SU-DHL-6 (cell line): ENCODE results near the gene LASP1NB.

Experiments
- EZH2phosphoT487 ChIP-seq: fragments of 200-600 bp; sonication (generic), shearing (Covaris generic); conservative IDR thresholded peaks from 2 replicates; pipeline ENCODE4 v1.6.1; 2018; ENCODE audit warnings: mild to moderate bottlenecking, antibody characterized with exemption, low read length, moderate library complexity, mixed read lengths
- TF ChIP-seq, protein P1 (sequence below): fragments of 200-600 bp; sonication (generic); IDR thresholded peaks from one replicate; pipeline ENCODE4 v1.5.1; 2017; ENCODE audit warnings: antibody characterized with exemption, mild to moderate bottlenecking, low read length, moderate library complexity; ENCODE audit not compliant: insufficient read depth, poor library complexity, severe bottlenecking

DNA sequence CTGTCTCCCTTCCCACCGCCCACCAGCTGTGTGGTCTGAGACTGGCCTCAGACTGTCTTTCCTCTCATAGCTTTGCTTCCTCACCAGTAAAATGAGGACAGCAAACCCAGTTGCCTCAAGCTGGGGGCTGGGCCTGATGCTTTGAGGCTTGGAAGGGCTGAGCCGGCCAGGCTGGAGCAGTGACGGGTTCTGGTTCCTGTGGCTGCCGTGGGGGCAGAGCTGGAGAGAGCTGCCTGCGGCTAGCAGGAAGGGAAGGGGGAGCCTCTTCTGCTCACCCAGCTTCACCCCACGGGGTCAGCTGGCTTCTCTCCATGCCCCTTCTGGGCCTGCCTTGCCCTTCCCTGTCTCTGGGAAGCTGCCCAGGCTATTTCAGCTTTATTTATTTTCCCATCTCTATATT is 31.8 kb upstream of the LASP1NB start:
- TF ChIP-seq, protein P1, sequence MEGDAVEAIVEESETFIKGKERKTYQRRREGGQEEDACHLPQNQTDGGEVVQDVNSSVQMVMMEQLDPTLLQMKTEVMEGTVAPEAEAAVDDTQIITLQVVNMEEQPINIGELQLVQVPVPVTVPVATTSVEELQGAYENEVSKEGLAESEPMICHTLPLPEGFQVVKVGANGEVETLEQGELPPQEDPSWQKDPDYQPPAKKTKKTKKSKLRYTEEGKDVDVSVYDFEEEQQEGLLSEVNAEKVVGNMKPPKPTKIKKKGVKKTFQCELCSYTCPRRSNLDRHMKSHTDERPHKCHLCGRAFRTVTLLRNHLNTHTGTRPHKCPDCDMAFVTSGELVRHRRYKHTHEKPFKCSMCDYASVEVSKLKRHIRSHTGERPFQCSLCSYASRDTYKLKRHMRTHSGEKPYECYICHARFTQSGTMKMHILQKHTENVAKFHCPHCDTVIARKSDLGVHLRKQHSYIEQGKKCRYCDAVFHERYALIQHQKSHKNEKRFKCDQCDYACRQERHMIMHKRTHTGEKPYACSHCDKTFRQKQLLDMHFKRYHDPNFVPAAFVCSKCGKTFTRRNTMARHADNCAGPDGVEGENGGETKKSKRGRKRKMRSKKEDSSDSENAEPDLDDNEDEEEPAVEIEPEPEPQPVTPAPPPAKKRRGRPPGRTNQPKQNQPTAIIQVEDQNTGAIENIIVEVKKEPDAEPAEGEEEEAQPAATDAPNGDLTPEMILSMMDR = no peak
- no peak for TF ChIP-seq EZH2phosphoT487
